HepG2 (cell line): ENCODE data around the gene CHMP6. TPM values are rescaled to one million over a fixed set of nuclear protein-coding genes. Genes with fewer than 3 reads are reported as not detected.
A peak's percentile ranks its signal among the peaks of the same experiment; 100 is the strongest.

Experiments used
- BORCS8-MEF2B ChIP-seq: sonication (generic); formaldehyde crosslinking; IDR thresholded peaks from 2 replicates; pipeline ENCODE4 v1.8.0; 2022; ENCODE audit warnings: mild to moderate bottlenecking, missing genetic modification reagents
- DNMT3B ChIP-seq: conservative IDR thresholded peaks from 2 replicates; pipeline ENCODE4 v1.6.1; 2016; ENCODE audit warnings: missing biosample characterization, control low read depth
- ESRRA ChIP-seq: sonication (generic); formaldehyde crosslinking; IDR thresholded peaks from 2 replicates; pipeline ENCODE4 v1.5.1; 2020; ENCODE audit warnings: mild to moderate bottlenecking, low read depth, missing genetic modification reagents
- GABPA ChIP-seq, 2 experiments: IDR thresholded peaks; 2 replicates each; pipeline ENCODE4 v1.6.1; 2011 to 2016; ENCODE audit warnings: low read depth in 2 of 2, low read length in 1 of 2, missing biosample characterization in 1 of 2, missing genetic modification characterization in 1 of 2
- KLF11 ChIP-seq: IDR thresholded peaks from 2 replicates; pipeline ENCODE4 v1.6.1; 2016; ENCODE audit warnings: missing compliant biosample characterization
- MED1 ChIP-seq: sonication (generic); formaldehyde crosslinking; IDR thresholded peaks from 2 replicates; pipeline ENCODE4 v1.4.0; 2020; ENCODE audit warnings: missing genetic modification reagents
- MIER2 ChIP-seq: IDR thresholded peaks from 2 replicates; pipeline ENCODE4 v1.6.1; 2016; ENCODE audit warnings: missing biosample characterization, missing genetic modification reagents
- MXD1 ChIP-seq: sonication (generic); formaldehyde crosslinking; IDR thresholded peaks from 2 replicates; pipeline ENCODE4 v1.4.0; 2020; ENCODE audit warnings: mild to moderate bottlenecking, missing genetic modification reagents
- MXD3 ChIP-seq: IDR thresholded peaks from 2 replicates; pipeline ENCODE4 v1.6.1; 2016; ENCODE audit warnings: mild to moderate bottlenecking, missing biosample characterization, missing genetic modification reagents
- NFYB ChIP-seq: sonication (generic); formaldehyde crosslinking; IDR thresholded peaks from 2 replicates; pipeline ENCODE4 v1.4.0; 2020; ENCODE audit warnings: missing genetic modification reagents
- NFYC ChIP-seq: IDR thresholded peaks from 2 replicates; pipeline ENCODE4 v1.6.1; 2016; ENCODE audit warnings: missing genetic modification reagents, missing compliant biosample characterization
- NONO ChIP-seq, 2 experiments: fragments of 450-650 bp in 1 of 2; sonication (generic) in 1 of 2; formaldehyde crosslinking in 1 of 2; IDR thresholded peaks in 1 of 2; conservative IDR thresholded peaks in 1 of 2; 2 replicates each; pipeline versions ENCODE4 v1.6.1 to v1.8.0; 2017 to 2022; ENCODE audit warnings: mild to moderate bottlenecking in 1 of 2, missing genetic modification reagents in 1 of 2, moderate library complexity in 1 of 2
- PAXIP1 ChIP-seq: sonication (generic); formaldehyde crosslinking; conservative IDR thresholded peaks from 2 replicates; pipeline ENCODE4 v1.4.0; 2020; ENCODE audit warnings: mild to moderate bottlenecking, missing genetic modification reagents, moderate library complexity
- POGK ChIP-seq: sonication (generic); formaldehyde crosslinking; conservative IDR thresholded peaks from 2 replicates; pipeline ENCODE4 v1.8.0; 2022; ENCODE audit warnings: mild to moderate bottlenecking, moderate library complexity, missing genetic modification reagents
- TFAP4 ChIP-seq: sonication (generic); IDR thresholded peaks from 2 replicates; pipeline ENCODE4 v1.6.1; 2016; ENCODE audit warnings: low read depth, borderline replicate concordance
- THAP11 ChIP-seq: IDR thresholded peaks from 2 replicates; pipeline ENCODE4 v1.6.1; 2016; ENCODE audit warnings: missing biosample characterization, missing genetic modification reagents
- TOPORS ChIP-seq: sonication (generic); formaldehyde crosslinking; IDR thresholded peaks from 2 replicates; pipeline ENCODE4 v1.8.0; 2023; ENCODE audit warnings: mild to moderate bottlenecking, missing genetic modification reagents
- WIZ ChIP-seq: sonication (generic); formaldehyde crosslinking; IDR thresholded peaks from 2 replicates; pipeline ENCODE4 v1.5.1; 2020; ENCODE audit warnings: mild to moderate bottlenecking, missing genetic modification reagents
- ZMAT3 ChIP-seq: sonication (generic); formaldehyde crosslinking; conservative IDR thresholded peaks from 2 replicates; pipeline ENCODE4 v1.7.0; 2021; ENCODE audit warnings: missing genetic modification reagents
- ZNF563 ChIP-seq: sonication (generic); formaldehyde crosslinking; IDR thresholded peaks from 2 replicates; pipeline ENCODE4 v1.8.0; 2022; ENCODE audit warnings: mild to moderate bottlenecking, moderate library complexity, missing genetic modification reagents
- polyA plus RNA-seq, 8 experiments: library from polyadenylated mRNA; depleted of rRNA in 3 of 8; stranded (reverse) in 7 of 8; unstranded in 1 of 8; fragments of >200 nt; fragmentation: Illumina TruSeq in 4 of 8; extraction: Trizol in 4 of 8; gene quantifications; 2 replicates each; pipeline versions ENCODE4 v1.2.1 to v1.2.3, GENCODE V29; 2011 to 2016; ENCODE audit warnings: low read depth in 4 of 8, missing spikeins in 1 of 8, mixed read lengths in 1 of 8; ENCODE audit not compliant: insufficient read depth in 1 of 8
- total RNA-seq, 5 experiments: library from RNA; depleted of rRNA; stranded (reverse); fragments of >200 nt; fragmentation: Illumina TruSeq; extraction: Trizol; gene quantifications; 2 replicates each; pipeline ENCODE4 v1.2.3, GENCODE V29; 2016; ENCODE audit warnings: low read depth in 1 of 5

CHMP6 gene
- total and polyA plus RNA-seq, 2 of the 13 experiments (the other 11 are each of a cell fraction or from before 2014, with no cell fraction given) = 11.1 to 24.2 TPM

- no peak; the same call in 1 of the 2 replicates for TF ChIP-seq GABPA (IDR thresholded peaks at IDR 0.05; ENCODE audit: low read depth, low read length)
- TF ChIP-seq GABPA (CRISPR knock-in tag; IDR thresholded peaks at IDR 0.05; ENCODE audit: low read depth) = 0 out of 2 replicates have a peak, but pooled peaks have one; percentile 13
- TF ChIP-seq MXD1 (CRISPR knock-in tag) = peak; percentile 62; the same call in 1 of the 2 replicates
- peak; percentile 75; the same call in 1 of the 2 replicates for TF ChIP-seq MXD3 (CRISPR knock-in tag)
- TF ChIP-seq ESRRA (CRISPR knock-in tag) = 0 out of 2 replicates have a peak, but pooled peaks have one; percentile 23
- peak; percentile 55 for TF ChIP-seq THAP11 (CRISPR knock-in tag)
- peak; percentile 78; the same call in 1 of the 2 replicates for TF ChIP-seq ZMAT3 (CRISPR knock-in tag)
- no peak for TF ChIP-seq TOPORS (CRISPR knock-in tag)
- peak; percentile 79; the same call in 1 of the 2 replicates for TF ChIP-seq KLF11 (CRISPR knock-in tag)
- TF ChIP-seq MIER2 (CRISPR knock-in tag) = 0 out of 2 replicates have a peak, but pooled peaks have one; percentile 43
- TF ChIP-seq NONO (IDR thresholded peaks at IDR 0.05) = no peak
- TF ChIP-seq NONO (CRISPR knock-in tag; conservative IDR thresholded peaks at IDR 0.05) = peak; percentile 51; the same call in 1 of the 2 replicates
- peak; percentile 31; the same call in 1 of the 2 replicates for TF ChIP-seq ZNF563 (CRISPR knock-in tag)
- 0 out of 2 replicates have a peak, but pooled peaks have one; percentile 11 for TF ChIP-seq PAXIP1
- TF ChIP-seq DNMT3B (CRISPR knock-in tag) = peak; percentile 84; the same call in 1 of the 2 replicates
- peak; percentile 87 for TF ChIP-seq NFYC (CRISPR knock-in tag)
- TF ChIP-seq BORCS8-MEF2B = peak; percentile 74
- TF ChIP-seq MED1 (CRISPR knock-in tag) = peak; percentile 65
- TF ChIP-seq NFYB (CRISPR knock-in tag) = peak; percentile 84
- TF ChIP-seq WIZ (CRISPR knock-in tag) = no peak
- TF ChIP-seq POGK (CRISPR knock-in tag) = peak; percentile 76; the same call in 1 of the 2 replicates
- TF ChIP-seq TFAP4 = peak; percentile 34; the same call in 1 of the 2 replicates
Measured at GRCh38 chr17:81034779-81035520, 43.3 kb downstream of the CHMP6 start, which contains the start of gene BAIAP2 (continued).
